Muscle of leg (tissue), 16 donors: ENCODE results near the gene TES. TPM values are rescaled to one million over a fixed set of nuclear protein-coding genes. Genes with fewer than 3 reads are reported as not detected.

ENCODE experiments used
- DNase-seq: peaks from one replicate; pipeline ENCODE4 v3.0.0; 2013
- H3K27ac ChIP-seq: one replicate; pipeline ENCODE4 v1.5.1; 2013; ENCODE audit warnings: mild to moderate bottlenecking, low read length, control low read depth
- H3K27me3 ChIP-seq: one replicate; pipeline ENCODE4 v1.6.1; 2013; ENCODE audit warnings: low read length; ENCODE audit not compliant: control insufficient read depth, insufficient read depth
- H3K36me3 ChIP-seq: one replicate; pipeline ENCODE4 v1.6.1; 2013; ENCODE audit warnings: low read length; ENCODE audit not compliant: control insufficient read depth, insufficient read depth
- H3K4me1 ChIP-seq: one replicate; pipeline ENCODE4 v1.6.1; 2013; ENCODE audit warnings: low read length; ENCODE audit not compliant: control insufficient read depth, insufficient read depth
- H3K4me3 ChIP-seq: one replicate; pipeline ENCODE4 v1.5.1; 2013; ENCODE audit warnings: low read length, control low read depth
- H3K9me3 ChIP-seq: replicated peaks from 2 replicates; pipeline ENCODE4 v1.6.1; 2013; ENCODE audit warnings: low read depth, low read length; ENCODE audit not compliant: control insufficient read depth
- WGBS: methylation state at CpG from one replicate; pipeline ENCODE4 v1.1.5; 2013; ENCODE audit warnings: missing lambda C conversion rate; ENCODE audit not compliant: insufficient coverage; 5-methylcytosine and 5-hydroxymethylcytosine counted together
- long read RNA-seq, 11 donors: transcript quantifications; one replicate each; lab custom pipeline, GENCODE V29; 2026
- polyA plus RNA-seq, 8 donors: library from polyadenylated mRNA; unstranded; fragments of 120-200 nt; gene quantifications; one replicate each; pipeline versions ENCODE4 v1.2.1 to v1.2.3, GENCODE V29; 2013; ENCODE audit warnings: inconsistent platforms in 1 of 8, low replicate concordance in 1 of 8; ENCODE audit not compliant: insufficient read length in 8 of 8, insufficient read depth in 1 of 8
- total RNA-seq: library from RNA; stranded (reverse); fragments of 120-200 nt; gene quantifications from one replicate; pipeline ENCODE4 v1.2.4, GENCODE V29; 2013

Gene TES
- total RNA-seq (23.2 TPM), polyA plus RNA-seq (10 to 100 TPM; 15.6 to 36.7 (median 20.8) TPM)
- long read RNA-seq, donor 1, partial matches to known transcripts = 0 of 1 reads
- long read RNA-seq, donor 1, other reads (novel, unspliced or antisense) = 0 of 1 reads
- long read RNA-seq, donor 2, partial matches to known transcripts = 0 of 4 reads
- long read RNA-seq, donor 2, other reads (novel, unspliced or antisense) = 0 of 4 reads
- long read RNA-seq, donor 3, transcript TES-201 (7 exons, 2,782 nt) = major isoform, 6 of 15 reads
- long read RNA-seq, donor 3, partial matches to known transcripts = 8 of 15 reads
- long read RNA-seq, donor 3, other reads (novel, unspliced or antisense) = 0 of 15 reads
- long read RNA-seq, donor 4, transcript TES-201 (7 exons, 2,782 nt) = major isoform, 6 of 7 reads
- long read RNA-seq, donor 4, partial matches to known transcripts = 0 of 7 reads
- long read RNA-seq, donor 4, other reads (novel, unspliced or antisense) = 0 of 7 reads
- long read RNA-seq, donor 5, transcript TES-211 (3 exons, 911 nt) = minor isoform, 5 of 35 reads
- long read RNA-seq, donor 5, transcript TES-201 (7 exons, 2,782 nt) = major isoform, 11 of 35 reads
- long read RNA-seq, donor 5, partial matches to known transcripts = 18 of 35 reads
- long read RNA-seq, donor 5, other reads (novel, unspliced or antisense) = 0 of 35 reads
- long read RNA-seq, donor 6, transcript TES-201 (7 exons, 2,782 nt) = major isoform, 8 of 9 reads
- long read RNA-seq, donor 6, partial matches to known transcripts = 0 of 9 reads
- long read RNA-seq, donor 6, other reads (novel, unspliced or antisense) = 0 of 9 reads
- long read RNA-seq, donor 7, transcript TES-201 (7 exons, 2,782 nt) = major isoform, 9 of 20 reads
- long read RNA-seq, donor 7, partial matches to known transcripts = 11 of 20 reads
- long read RNA-seq, donor 7, other reads (novel, unspliced or antisense) = 0 of 20 reads
- long read RNA-seq, donor 8, transcript TES-201 (7 exons, 2,782 nt) = major isoform, 9 of 15 reads
- long read RNA-seq, donor 8, partial matches to known transcripts = 5 of 15 reads
- long read RNA-seq, donor 8, other reads (novel, unspliced or antisense) = 0 of 15 reads
- long read RNA-seq, donor 9, transcript TES-201 (7 exons, 2,782 nt) = major isoform, 6 of 28 reads
- long read RNA-seq, donor 9, partial matches to known transcripts = 21 of 28 reads
- long read RNA-seq, donor 9, other reads (novel, unspliced or antisense) = 0 of 28 reads
- long read RNA-seq, donor 10, transcript TES-201 (7 exons, 2,782 nt) = major isoform, 10 of 27 reads
- long read RNA-seq, donor 10, partial matches to known transcripts = 11 of 27 reads
- long read RNA-seq, donor 10, other reads (novel, unspliced or antisense) = 0 of 27 reads
- long read RNA-seq, donor 11, transcript TES-201 (7 exons, 2,782 nt) = major isoform, 8 of 14 reads
- long read RNA-seq, donor 11, partial matches to known transcripts = 6 of 14 reads
- long read RNA-seq, donor 11, other reads (novel, unspliced or antisense) = 0 of 14 reads

GRCh38 chr7:116210345-116211005 lies at the start of gene TES:
TES (plus strand) TSS chr7:116210539; CDS start chr7:116210708, 169 bp downstream.
- peak within 1 kb of the TSS; percentile 77 for H3K4me3 ChIP-seq
- peaks cover 3% of the 10 kb centered on the region for H3K27me3 ChIP-seq
- H3K9me3 ChIP-seq = no peaks in the 10 kb centered on the region
- no peaks in the 10 kb centered on the region for H3K36me3 ChIP-seq
- under 1% methylated on average over 83 of the region's 83 CpGs for WGBS
- peak; percentile 76 for DNase-seq
- H3K4me1 ChIP-seq = peaks cover 2% of the 10 kb centered on the region
- H3K27ac ChIP-seq = peak within 1 kb of the TSS; percentile 91

GRCh38 chr7:116161728-116162127 lies 48.6 kb upstream of the TES start:
- H3K4me3 ChIP-seq = no peak overlapping the region
- no peaks in the 10 kb centered on the region for H3K4me1 ChIP-seq
- no peak overlapping the region for H3K27ac ChIP-seq
- H3K27me3 ChIP-seq = no peaks in the 10 kb centered on the region
- H3K36me3 ChIP-seq = no peaks in the 10 kb centered on the region
- DNase-seq = no peak
- no peaks in the 10 kb centered on the region for H3K9me3 ChIP-seq

- no peak for DNase-seq
- H3K27me3 ChIP-seq = no peaks in the 10 kb centered on the region
- H3K4me1 ChIP-seq = no peaks in the 10 kb centered on the region
- H3K36me3 ChIP-seq = no peaks in the 10 kb centered on the region
- H3K9me3 ChIP-seq = no peaks in the 10 kb centered on the region
- no peak overlapping the region for H3K27ac ChIP-seq
- H3K4me3 ChIP-seq = no peak overlapping the region
Measured at GRCh38 chr7:116162254-116162653, 48.1 kb upstream of the TES start.

- Histone ChIP-seq H3K27ac (no peak overlapping the region), H3K9me3 (no peaks in the 10 kb centered on the region), H3K4me3 (no peak overlapping the region), H3K4me1 (no peaks in the 10 kb centered on the region), H3K36me3 (no peaks in the 10 kb centered on the region), H3K27me3 (no peaks in the 10 kb centered on the region)
- no peak for DNase-seq
Measured at GRCh38 chr7:116162992-116163391, 47.3 kb upstream of the TES start.

GRCh38 chr7:116164552-116165306 lies 45.6 kb upstream of the TES start:
- Histone ChIP-seq H3K4me3 (no peak overlapping the region), H3K4me1 (no peaks in the 10 kb centered on the region), H3K27me3 (no peaks in the 10 kb centered on the region), H3K9me3 (no peaks in the 10 kb centered on the region), H3K27ac (no peak overlapping the region), H3K36me3 (no peaks in the 10 kb centered on the region)
- no peak for DNase-seq
- no CpG with 5 or more reads among the region's 2 CpGs for WGBS

GRCh38 chr7:116165717-116166116 lies 44.6 kb upstream of the TES start:
- no peak overlapping the region for H3K27ac ChIP-seq
- DNase-seq = peak; percentile 20

GRCh38 chr7:116166156-116166555 lies 44.2 kb upstream of the TES start:
- Histone ChIP-seq H3K4me3 (no peak overlapping the region), H3K27me3 (no peaks in the 10 kb centered on the region), H3K9me3 (no peaks in the 10 kb centered on the region), H3K4me1 (no peaks in the 10 kb centered on the region), H3K36me3 (no peaks in the 10 kb centered on the region), H3K27ac (no peak overlapping the region)
- WGBS = 100% methylated on average over 2 of the region's 2 CpGs
- no peak for DNase-seq

More at GRCh38 chr7:116165717-116166116, 44.6 kb upstream of the TES start:
- WGBS = no CpG with 5 or more reads among the region's 2 CpGs
- Histone ChIP-seq H3K9me3 (no peaks in the 10 kb centered on the region), H3K4me3 (no peak overlapping the region), H3K4me1 (no peaks in the 10 kb centered on the region), H3K27me3 (no peaks in the 10 kb centered on the region), H3K36me3 (no peaks in the 10 kb centered on the region)

GRCh38 chr7:116167177-116167576 lies 43.2 kb upstream of the TES start:
- DNase-seq = no peak
- no peak overlapping the region for H3K27ac ChIP-seq
- H3K9me3 ChIP-seq = no peaks in the 10 kb centered on the region
- H3K27me3 ChIP-seq = no peaks in the 10 kb centered on the region
- no peaks in the 10 kb centered on the region for H3K36me3 ChIP-seq
- H3K4me1 ChIP-seq = no peaks in the 10 kb centered on the region
- H3K4me3 ChIP-seq = no peak overlapping the region
- WGBS = 82% methylated on average over 2 of the region's 4 CpGs

GRCh38 chr7:116169060-116169459 lies 41.3 kb upstream of the TES start:
- Histone ChIP-seq H3K9me3 (no peaks in the 10 kb centered on the region), H3K4me1 (no peaks in the 10 kb centered on the region), H3K36me3 (no peaks in the 10 kb centered on the region), H3K27me3 (no peaks in the 10 kb centered on the region), H3K4me3 (no peak overlapping the region), H3K27ac (no peak overlapping the region)
- no CpG with 5 or more reads among the region's 1 CpG for WGBS
- DNase-seq = no peak
